GOT3 (cell line): Measurements from ENCODE around the gene WDR1.

Experiments
- DNase-seq: peaks from one replicate; lab custom pipeline; 2025; ENCODE audit warnings: mixed read lengths; lab: John Stamatoyannopoulos, UW

WDR1 gene, protein sequence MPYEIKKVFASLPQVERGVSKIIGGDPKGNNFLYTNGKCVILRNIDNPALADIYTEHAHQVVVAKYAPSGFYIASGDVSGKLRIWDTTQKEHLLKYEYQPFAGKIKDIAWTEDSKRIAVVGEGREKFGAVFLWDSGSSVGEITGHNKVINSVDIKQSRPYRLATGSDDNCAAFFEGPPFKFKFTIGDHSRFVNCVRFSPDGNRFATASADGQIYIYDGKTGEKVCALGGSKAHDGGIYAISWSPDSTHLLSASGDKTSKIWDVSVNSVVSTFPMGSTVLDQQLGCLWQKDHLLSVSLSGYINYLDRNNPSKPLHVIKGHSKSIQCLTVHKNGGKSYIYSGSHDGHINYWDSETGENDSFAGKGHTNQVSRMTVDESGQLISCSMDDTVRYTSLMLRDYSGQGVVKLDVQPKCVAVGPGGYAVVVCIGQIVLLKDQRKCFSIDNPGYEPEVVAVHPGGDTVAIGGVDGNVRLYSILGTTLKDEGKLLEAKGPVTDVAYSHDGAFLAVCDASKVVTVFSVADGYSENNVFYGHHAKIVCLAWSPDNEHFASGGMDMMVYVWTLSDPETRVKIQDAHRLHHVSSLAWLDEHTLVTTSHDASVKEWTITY

DNA sequence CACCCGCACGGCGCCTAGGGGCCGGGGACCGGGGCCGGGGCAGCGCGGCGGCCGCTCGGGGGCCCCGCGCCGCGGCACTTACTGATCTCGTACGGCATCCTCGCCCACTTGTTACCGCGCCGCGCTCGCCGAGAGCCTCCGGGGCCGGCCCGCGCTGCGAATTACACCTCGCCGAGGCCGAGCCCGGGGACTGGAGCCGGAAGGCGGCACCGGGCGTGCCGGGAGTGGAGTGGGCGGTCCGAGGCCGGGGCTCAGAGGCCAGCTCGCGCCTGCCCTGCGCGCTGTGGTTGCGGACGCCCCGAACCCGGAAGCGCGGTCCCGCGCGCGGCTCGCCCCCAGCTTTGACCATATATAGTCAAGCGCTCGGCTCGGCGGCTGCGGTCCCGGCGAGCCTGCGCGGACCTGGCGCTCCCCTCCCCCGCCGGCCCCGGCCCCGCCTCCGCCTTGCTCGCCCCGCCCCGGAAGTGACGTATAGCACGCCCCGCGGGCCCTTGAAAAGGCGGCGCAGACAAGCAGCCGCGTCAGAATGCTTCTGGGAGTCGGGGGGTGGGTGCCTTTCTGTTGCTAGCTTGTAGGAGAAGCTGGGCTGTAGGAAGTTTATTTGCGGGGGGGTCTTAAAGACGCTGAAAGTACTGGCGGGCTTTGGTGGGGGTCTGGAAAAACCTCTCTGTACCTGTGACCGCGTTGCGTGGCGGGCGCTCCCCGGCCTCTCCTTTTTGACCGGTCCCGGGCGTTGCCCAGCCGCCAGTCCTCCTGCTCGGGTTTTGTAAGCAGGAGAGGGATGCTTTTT, at the start of gene WDR1:
Gene WDR1, minus strand, starts transcription at position 231 of the 790 bp plus-strand sequence. Its CDS starts 133 bp downstream, at position 98.
- DNase-seq, result peak; percentile 90

DNA sequence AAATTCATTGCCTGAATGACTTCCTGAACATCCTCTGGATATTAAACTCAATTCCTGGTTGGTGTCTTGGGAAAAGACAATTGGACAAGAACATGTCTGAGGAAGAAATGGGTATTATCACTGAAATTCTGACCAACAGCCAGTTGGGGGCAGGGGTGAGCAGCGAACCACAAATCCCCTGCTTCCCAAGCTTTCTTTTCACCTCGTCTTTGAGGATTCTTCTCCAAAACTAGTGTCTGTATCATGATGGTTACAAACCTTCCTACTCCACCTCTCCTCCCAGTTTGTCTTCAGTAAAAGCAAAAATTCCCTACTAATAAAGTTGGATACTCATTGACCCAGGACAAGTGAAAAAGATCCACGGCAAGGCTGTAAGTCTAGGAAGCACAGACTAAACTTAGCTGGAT, 48.3 kb upstream of the WDR1 start:
- DNase-seq, result no peak

DNA sequence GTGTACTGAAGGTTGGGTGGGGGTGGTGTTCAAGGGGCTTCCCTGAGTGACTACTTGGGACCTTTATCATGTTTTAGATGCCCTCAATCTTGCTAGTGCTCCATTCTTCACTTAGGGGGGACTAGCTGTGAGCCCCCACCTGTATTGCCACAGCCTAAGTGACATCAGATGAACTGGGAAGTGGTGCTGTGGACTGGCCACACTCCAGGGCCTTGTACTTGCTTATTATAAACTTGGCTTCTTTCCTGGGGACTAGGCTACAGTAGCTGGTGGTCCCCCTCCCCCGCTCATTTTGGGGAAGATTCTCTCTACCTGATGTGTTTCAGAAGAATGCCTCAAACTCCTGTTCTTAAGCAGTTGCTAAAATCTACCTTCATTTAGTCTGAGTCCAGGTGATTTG, 46.7 kb upstream of the WDR1 start:
- DNase-seq, result no peak

DNA sequence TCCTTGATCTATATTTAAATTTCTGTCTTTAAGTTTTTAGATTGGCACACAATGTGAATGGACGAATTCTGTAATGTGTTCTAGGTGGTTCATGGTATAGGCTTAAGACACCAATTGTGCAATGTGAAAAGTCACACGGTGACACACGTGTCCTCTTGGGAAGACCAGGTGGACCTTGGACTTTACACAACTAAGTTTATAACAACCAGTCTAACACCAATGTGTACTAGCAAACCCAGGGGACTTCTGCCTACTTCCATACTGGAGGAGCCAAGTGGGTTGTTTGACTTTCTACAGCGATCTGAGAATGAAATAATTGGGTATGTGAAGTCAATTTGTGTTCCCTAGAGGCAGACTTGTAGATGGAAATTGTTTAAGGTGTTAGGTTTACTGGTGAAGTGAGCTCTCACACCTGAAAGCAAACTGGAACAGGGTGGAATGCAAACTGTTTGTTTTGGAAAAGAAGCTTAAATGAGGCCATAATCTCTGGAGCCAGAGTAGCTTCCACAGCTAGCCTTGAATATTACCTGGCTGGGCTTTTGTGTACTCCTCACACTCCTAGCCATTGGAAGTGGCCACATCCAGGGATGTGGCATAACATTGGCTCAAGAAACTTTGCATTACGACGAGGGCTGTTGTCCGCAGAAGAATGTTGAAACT, 45.9 kb upstream of the WDR1 start:
- DNase-seq, result no peak

DNA sequence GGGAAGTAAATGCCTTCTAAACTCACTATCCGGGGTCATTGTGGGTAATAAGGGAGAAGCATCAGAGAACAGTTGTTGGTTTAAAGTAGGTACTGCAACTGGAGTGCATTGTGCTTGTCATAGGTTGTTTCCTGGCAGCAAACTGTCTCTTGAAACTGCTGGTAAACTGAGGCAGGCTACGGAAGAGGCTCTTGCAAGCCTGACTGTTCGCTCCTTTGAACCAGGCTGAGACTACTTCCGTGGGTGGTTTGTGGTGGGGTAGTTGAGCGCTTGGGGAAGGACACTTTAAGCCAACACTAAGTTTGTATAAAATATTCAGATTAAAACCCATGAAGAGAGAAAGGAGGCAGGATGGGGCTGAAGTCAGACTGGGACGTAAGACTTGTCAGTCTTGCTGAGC, 45.2 kb upstream of the WDR1 start:
- DNase-seq, result no peak

DNA sequence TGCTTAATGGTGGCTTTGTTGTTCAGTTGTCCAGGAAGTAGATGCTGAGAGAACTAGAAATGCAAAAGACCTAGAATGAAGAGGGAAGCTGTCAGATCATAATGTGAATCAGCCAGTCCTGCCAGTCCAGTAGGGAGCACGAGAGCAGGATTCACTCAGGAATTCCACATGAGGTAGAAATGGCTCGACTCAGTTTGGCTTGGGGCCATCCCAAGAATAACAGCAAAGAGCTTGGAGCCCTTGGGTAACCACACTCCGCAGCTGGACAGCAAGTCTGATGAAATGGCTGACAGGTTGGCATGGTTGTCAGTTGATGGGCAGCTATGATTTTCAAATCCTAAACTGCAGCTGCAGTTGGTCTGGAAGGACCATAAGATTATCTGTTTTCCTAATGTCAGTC, 44.5 kb upstream of the WDR1 start:
- no peak for DNase-seq

DNA sequence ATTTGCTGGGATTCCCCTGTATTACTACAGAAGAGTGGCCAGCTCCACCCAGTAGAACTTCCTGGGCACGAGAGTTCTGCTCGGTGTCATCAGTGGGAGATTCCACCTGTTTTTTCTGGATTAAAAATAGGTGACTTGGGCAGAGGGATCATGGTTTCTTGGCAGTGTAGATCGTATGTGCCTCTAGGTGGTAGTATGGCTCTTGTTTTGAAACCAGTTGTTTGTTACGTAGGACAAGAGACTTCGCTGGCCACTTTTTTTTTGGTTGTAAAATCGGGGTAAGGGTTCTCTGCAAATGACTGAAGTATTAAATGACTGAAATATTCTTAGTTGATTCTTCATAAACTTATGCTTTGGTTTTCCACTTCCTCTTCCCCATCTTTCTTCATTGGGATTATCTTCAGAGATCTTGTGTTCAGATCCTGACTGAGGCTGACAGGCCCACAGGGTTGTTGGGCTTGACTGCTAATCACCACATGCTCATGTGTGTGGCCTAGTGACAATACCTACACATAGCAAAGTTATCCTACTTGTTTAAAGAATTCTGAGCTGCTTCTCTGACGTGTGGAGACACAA, 43.8 kb upstream of the WDR1 start:
- no peak for DNase-seq

DNA sequence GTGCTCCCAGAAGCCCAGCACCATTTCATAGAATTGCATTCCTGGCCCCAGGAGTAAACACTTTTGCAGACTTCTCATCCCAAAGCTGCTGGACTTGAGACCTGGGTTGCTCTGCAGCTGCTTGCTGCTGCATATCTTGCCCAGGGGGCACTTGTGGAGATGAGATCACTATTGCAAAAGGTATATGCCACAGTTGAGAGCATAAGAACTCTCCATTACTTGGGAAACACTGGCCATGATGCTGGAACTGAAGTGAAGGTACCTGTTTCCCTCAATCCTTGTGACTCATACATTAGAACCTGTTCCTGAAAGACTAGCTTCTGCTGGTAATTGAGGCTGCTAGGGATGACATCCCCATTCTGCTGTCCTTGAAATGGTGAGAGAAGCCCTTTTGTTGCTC, 43.1 kb upstream of the WDR1 start:
- no peak for DNase-seq

DNA sequence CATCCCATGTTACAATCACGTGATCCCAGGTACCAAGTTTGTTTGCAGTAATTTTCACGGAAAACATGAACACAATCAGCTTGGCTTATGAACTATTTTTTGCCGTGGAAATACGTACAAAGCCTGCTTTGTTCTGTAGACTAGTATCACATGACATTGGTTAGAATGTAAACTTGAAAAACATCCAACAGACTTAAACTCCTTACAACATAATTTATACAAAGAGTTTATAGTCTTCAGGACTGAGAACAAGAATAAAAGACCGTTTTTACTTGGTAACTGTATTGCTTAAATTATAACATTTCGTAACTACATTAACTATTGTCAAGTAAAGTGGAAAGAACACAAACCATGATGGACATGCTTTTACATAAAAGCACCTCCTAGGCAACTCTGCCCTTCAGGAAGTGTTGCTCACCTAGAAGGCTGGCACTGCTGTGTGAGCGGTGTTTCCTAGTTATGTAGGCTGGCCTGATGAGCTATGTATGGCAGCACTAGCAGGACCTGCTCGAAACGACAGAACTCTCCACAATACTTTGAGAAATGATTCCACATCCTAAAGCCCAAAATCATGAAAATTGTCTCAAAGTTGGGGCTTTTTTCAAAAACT, 41.8 kb upstream of the WDR1 start:
- no peak for DNase-seq

DNA sequence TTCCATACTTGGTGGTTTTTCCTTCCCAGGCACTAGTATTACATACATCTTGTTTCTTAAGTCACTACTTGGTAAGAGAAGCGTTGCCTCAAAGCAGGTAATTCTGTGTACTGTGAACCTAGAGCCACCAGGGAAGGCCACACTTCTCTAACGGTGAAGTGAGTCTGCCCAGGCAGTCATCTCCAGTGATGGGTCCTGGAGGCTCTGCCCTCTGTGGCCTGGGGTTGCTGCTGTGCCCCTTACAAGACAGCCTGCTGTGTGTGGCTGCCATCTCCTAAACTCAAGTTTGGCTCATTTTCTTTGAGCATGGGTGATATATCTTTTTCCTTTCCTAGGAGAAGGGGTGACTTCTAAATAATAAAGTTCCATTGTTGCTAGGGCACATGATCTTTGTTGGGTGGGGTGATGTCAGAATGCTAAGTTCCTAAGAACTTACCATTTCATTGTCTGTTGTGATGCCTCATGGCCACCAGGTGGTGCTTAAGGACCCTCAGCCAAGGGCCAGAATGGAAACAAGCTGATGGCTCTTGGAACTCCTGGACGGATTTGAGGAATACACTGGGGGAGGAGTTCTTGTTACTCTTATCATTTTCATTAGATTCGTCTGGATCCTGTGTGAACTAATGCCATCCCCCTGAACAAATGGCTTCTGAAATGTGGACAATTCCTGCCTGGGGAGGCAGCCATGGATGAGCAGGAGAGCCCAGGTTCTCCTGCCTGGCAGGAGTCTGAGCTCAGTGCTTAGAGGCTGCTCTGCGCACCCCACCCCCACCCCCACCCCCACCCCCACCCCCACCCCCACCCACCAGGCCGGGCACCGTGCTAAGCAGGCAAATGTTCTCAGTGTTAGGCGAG, 41.1 kb upstream of the WDR1 start:
- DNase-seq, result no peak

DNA sequence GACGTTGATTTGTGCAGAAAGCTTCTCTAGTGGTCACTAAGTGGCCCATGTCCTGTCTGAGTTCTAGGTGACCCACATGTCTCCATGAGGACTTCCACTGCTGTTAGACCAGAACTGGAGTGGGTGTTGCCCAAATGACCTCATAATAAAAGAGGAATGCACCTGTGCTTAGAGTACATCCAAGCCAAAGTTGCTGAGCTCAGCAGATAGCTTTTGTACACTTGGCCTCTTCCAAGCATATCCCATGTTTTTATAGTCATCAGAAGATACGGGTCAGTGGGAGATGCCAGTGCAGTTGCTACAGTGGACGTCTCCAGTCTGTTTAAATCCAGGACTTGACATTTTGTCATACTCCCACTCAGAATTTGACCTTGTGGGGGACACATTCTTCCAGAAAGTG, 37.6 kb upstream of the WDR1 start:
- no peak for DNase-seq

DNA sequence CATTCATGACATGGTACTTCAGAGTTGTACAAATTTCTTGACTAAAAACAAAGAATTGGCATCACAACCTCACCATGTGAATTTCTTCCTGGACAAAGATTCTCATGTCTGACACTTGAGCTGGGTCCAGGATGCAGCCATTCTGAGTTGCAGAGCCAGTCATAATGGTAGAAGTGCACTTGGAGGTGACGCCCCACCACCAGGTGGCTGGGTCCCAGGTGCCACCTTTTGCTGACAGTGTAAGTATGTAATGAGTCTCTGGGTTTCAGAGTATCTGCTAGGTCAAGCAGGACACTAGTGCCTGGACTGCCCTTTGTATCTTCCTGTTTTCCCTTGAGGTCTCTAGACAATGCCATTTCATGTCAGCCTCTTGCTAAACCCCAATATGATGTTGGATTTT, 36.6 kb upstream of the WDR1 start:
- no peak for DNase-seq

DNA sequence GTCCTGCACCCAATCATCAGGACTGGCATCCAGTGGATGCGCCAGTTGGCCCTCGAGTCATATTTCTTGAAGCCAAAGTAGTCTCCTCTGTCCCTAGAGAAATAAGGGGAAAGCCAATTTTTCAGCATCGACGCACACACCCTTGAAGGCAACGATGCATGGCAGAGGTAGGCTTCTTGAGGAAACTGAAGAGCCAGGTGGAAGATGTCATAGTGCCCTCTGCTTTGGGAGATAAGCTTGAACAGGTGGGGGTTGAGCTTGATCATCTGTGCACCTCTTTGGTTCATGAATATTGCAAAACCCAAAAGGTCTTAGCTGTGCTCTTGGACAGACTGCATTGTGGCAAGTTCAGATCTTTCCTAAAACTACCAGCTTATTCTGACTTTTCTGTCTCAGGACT, 34.6 kb upstream of the WDR1 start:
- DNase-seq, result no peak

DNA sequence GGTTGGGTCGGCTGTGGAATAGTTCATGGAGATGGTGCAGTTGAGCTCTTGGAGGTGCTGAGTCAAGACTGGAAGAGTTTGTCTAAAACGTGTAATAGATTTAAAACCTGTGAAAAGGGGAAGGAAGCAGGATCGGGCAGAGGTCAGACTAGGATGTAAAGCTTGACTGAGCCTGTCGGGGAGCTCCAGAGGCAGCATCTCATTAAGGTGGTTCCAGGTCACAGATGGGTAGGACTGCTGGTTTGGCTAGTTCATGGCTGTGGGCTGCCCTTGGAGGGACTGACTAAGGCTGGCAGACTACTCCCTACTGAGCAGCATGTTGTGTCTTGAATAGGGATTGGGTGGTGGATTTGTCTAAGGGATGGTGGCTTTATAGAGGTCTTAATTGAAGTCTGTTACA, 28.4 kb upstream of the WDR1 start:
- DNase-seq, result no peak

DNA sequence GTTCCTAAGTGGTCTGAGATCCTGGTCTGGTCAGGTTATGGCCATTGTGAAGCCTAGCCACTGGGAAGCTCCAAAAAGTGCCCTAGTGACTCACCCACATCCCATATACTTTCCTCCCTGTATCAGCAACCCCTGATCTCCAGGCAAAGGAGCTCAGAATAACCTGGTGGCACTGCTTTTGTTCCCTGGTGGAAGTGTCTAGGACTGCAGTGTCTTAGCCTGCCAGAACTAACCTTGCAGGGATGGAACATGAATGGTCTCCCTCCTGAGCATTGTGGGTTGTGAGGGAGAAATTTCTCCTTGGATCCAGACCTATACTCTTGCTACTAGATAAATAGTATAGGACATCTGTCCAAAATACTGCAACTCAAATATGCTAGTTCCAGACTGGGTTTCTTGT, 27.9 kb upstream of the WDR1 start:
- DNase-seq, result no peak

DNA sequence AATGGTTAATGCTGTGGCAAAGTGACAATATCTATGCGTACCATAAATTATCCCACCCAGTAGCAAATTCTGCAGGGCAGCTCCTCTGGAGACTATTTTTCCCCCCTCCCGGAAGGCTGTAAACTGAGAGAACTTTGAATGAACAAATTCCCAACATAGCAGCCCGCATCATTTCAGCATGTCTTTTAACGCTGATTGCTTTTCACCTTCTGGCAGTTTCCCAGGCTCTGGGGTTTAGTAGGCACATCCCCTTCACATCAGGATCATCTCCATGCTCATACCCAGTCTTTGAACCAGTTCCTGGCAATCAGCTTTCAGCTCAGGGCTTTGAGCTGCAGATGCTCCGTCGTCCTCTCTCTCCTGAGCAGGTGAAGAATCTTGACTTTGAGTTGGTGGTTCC, 26.6 kb upstream of the WDR1 start:
- DNase-seq, result no peak

DNA sequence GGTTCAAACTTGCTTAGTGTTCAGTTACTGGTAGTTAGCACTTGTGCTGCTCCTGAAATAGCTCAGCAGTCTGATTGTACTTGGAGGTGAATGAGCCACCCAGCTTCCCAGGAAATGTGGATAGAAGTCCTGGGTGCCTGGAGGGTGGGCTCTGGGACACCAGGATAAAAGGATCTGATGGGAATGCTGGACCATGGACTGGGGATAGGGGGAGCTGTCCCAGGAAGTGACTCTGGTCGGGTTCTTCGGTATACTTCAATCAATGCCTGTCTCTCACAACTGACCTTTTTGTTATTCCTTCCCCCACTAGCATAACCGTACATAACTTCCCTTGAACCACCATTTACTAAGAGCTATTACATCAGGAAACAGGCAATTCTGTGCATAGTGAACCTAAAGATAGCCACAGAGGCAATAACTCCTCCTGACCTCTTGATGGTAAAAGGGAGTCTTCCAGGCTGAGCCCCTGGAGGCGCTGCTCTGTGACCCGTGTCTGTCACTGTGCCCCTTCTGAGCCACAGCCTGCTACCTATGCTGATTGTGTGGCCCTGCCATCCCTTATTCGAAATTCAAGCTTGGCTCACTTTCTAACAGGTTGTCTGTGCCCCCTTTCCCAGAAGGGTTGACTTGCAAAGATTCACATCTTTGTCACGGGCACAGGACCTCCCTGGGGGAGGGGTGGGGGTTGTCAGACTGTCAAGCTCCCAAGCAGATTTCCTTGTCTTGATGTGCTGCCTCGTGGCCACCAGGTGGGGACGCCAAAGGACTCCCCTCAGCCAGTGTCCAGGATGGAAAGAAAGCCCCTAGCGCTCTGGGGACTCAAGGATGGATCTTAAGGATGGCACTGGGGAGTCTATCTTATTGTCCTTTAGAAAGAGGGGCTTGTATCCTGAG, 24.5 kb upstream of the WDR1 start:
- no peak for DNase-seq

DNA sequence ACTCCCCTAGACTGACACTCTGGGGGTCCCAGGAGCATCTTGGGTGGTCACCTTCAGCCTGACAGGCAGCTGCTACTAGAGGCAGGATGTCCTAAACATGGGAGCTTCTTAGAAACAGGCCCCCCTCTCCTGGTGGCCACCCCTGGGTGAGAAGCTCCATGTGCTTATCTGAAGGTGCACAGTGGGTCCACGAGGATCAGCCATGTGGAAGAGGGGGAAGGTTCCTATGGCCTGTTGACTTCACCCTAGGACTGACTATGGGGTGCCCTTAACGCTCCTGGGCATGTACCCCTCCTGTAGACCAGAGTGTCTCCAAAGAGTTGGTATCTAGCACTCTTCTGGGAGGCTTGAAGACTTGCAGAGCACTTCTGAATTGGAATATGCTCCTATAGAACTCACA, 22.9 kb upstream of the WDR1 start:
- no peak for DNase-seq

DNA sequence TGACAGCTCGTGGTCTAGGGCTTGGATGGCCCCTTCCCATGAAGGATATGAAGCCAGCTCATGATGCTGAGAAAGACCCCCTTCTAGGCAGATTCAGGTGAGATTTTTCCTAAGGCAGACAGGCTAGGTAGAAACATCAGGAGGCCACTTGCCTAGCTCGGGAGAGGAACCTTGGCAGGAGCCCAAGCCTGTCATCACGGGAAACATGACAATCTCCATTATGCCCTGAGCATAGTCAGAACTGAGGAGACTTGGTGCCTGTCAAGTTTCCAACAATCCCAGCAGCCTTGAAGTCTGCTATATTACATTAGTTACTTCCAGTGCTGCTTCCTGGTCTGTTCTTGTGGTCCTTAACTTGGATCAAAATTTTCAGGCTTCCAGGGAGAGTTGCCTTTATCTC, 18.7 kb upstream of the WDR1 start:
- DNase-seq, result no peak

DNA sequence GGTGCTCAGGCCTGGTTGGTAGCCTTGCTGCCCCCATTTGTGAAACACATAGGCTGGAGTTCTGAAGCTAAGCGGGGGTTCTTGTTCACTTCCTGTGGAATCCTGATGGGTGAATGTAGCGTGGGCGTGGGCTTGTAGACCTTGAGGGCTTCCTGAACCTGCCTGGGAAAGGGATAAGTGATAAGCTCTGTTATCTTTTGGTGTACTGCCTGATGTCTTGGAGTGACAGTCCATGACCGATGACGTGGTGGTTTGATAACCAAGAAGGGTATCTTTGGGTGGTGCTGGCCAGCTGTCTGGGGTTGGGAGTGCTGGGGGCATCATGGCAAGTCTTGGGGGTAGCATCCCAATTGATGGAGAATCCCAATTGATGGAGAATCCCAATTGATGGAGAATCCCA, 17.5 kb upstream of the WDR1 start:
- DNase-seq, result no peak
